Stomach (tissue), 4 donors: ENCODE measurements around the gene PRDM5.

ENCODE experiments used
- CTCF ChIP-seq, 7 experiments: fragments of 450-650 bp in 4 of 7; fragments of 200-600 bp in 3 of 7; sonication (generic) in 3 of 7; IDR thresholded peaks; one replicate each; pipeline ENCODE4 v1.5.1; 2016 to 2019; ENCODE audit warnings: antibody characterized with exemption in 7 of 7, control low read depth in 2 of 7, mild to moderate bottlenecking in 1 of 7
- POLR2A ChIP-seq, 4 donors: fragments of 450-650 bp; IDR thresholded peaks; one replicate each; pipeline ENCODE4 v1.6.1; 2016; ENCODE audit warnings: antibody characterized with exemption in 4 of 4, control low read depth in 2 of 4, mild to moderate bottlenecking in 1 of 4, moderate library complexity in 1 of 4
- POLR2AphosphoS5 ChIP-seq, 3 donors: sonication (generic); formaldehyde crosslinking; IDR thresholded peaks; one replicate each; pipeline ENCODE4 v1.6.1; 2016; ENCODE audit warnings: antibody characterized with exemption in 3 of 3

DNA sequence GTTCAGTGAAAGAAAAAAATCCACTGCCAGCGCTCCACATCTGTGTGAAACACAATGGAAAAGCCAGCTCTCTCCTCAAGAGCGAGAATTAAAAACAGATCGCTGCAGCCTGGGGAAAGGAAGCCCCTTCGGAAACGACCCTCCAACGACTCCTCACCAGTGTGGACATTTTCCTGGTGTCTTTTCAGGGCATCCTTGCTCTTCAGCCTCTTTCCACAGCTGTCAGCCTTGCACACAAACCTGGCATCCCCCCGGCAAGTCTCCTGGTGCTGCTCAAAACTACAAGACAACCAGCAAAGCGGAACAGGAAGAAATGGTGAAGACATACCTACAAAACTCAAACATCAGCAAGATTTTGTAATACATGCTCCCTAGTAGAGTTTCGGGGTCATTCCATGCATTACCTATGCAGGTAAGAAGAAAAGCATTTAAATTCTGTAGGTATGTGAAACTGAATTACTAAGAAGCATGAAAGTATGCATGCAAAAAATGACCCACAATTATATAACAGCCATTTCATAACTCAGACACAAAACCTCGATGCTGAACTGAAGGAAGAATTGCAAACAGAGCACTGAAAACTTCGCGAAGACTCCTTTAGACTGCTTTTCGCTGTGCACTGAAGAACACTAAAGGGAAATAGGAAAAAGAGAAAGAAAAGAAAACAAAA, 106.1 kb downstream of the PRDM5 start:
- TF ChIP-seq CTCF (IDR thresholded peaks at IDR 0.05): no peak
- TF ChIP-seq POLR2A (IDR thresholded peaks at IDR 0.05): no peak
- no peak for TF ChIP-seq POLR2AphosphoS5 (IDR thresholded peaks at IDR 0.05)
